IMR-90 (cell line): ENCODE data around the gene AGBL5. TPM values are rescaled to one million over a fixed set of nuclear protein-coding genes. Genes with fewer than 3 reads are reported as not detected.

Experiments used
- ATAC-seq: fragments of 200-7000 bp; cut with Tn5 transposase; 2 replicates; pipeline ENCODE4 v1.9.1; 2020; ENCODE audit warnings: low read depth, mild to moderate bottlenecking, moderate library complexity
- BruUV-seq: library from RNA; stranded (reverse); fragments of 400-500 nt; replicated peaks from 2 replicates; lab custom pipeline; 2021; lab: Mats Ljungman, UMichigan
- CTCF ChIA-PET: fragments of 300-600 bp; formaldehyde crosslinking; extraction: SDS; loops from one replicate; lab custom pipeline; 2021; ENCODE audit warnings: antibody characterized with exemption; lab: Yijun Ruan, JAX
- POLR2A ChIA-PET: fragments of 300-600 bp; sonication (Branson Sonifier 250); formaldehyde crosslinking; loops from one replicate; lab custom pipeline; 2022; ENCODE audit warnings: antibody characterized with exemption; ENCODE audit not compliant: unreplicated experiment; lab: Charles Lee
- DNase-seq: peaks from one replicate; pipeline ENCODE4 v3.0.0; 2013
- H2AFZ ChIP-seq: replicated peaks from 2 replicates; pipeline ENCODE3; 2013; ENCODE audit warnings: low read length, mild to moderate bottlenecking; ENCODE audit not compliant: poor library complexity
- H2AK5ac ChIP-seq: 2 replicates; pipeline ENCODE4 v1.6.1; 2013; ENCODE audit warnings: low read depth, low read length, inconsistent platforms
- H2AK9ac ChIP-seq: replicated peaks from 2 replicates; pipeline ENCODE3; 2013; ENCODE audit warnings: mild to moderate bottlenecking, low read depth, low read length, moderate library complexity; ENCODE audit not compliant: poor library complexity
- H2BK120ac ChIP-seq: 2 replicates; pipeline ENCODE4 v1.6.1; 2013; ENCODE audit warnings: low read depth, low read length, inconsistent platforms
- H2BK15ac ChIP-seq: 3 replicates; pipeline ENCODE4 v1.6.1; 2013; ENCODE audit warnings: low read depth, low read length, inconsistent platforms
- H2BK20ac ChIP-seq: 2 replicates; pipeline ENCODE4 v1.6.1; 2013; ENCODE audit warnings: low read depth, mild to moderate bottlenecking, inconsistent platforms, low read length, moderate library complexity
- H2BK5ac ChIP-seq: 2 replicates; pipeline ENCODE4 v1.6.1; 2013; ENCODE audit warnings: mild to moderate bottlenecking, low read depth, low read length, inconsistent platforms; ENCODE audit not compliant: poor library complexity, severe bottlenecking
- H3K14ac ChIP-seq: replicated peaks from 2 replicates; pipeline ENCODE4 v1.6.1; 2013; ENCODE audit warnings: low read depth, low read length, inconsistent platforms
- H3K18ac ChIP-seq: 2 replicates; pipeline ENCODE4 v1.6.1; 2013; ENCODE audit warnings: low read depth, low read length, control low read depth
- H3K23ac ChIP-seq: 2 replicates; pipeline ENCODE4 v1.6.1; 2013; ENCODE audit warnings: low read depth, low read length, inconsistent platforms
- H3K27ac ChIP-seq: 2 replicates; pipeline ENCODE4 v1.5.1; 2013; ENCODE audit warnings: mild to moderate bottlenecking, control low read depth, low read length; ENCODE audit not compliant: insufficient read depth
- H3K27me3 ChIP-seq: 2 replicates; pipeline ENCODE4 v1.6.1; 2013; ENCODE audit warnings: low read length; ENCODE audit not compliant: control insufficient read depth, insufficient read depth
- H3K36me3 ChIP-seq: 2 replicates; pipeline ENCODE4 v1.6.1; 2013; ENCODE audit warnings: low read length, mixed read lengths; ENCODE audit not compliant: control insufficient read depth, insufficient read depth
- H3K4ac ChIP-seq: 2 replicates; pipeline ENCODE4 v1.6.1; 2013; ENCODE audit warnings: low read depth, low read length, inconsistent platforms
- H3K4me1 ChIP-seq: 2 replicates; pipeline ENCODE4 v1.6.1; 2013; ENCODE audit warnings: low read length, mixed read lengths; ENCODE audit not compliant: control insufficient read depth, insufficient read depth
- H3K4me2 ChIP-seq: 2 replicates; pipeline ENCODE4 v1.6.1; 2013; ENCODE audit warnings: low read depth, mild to moderate bottlenecking, control low read depth, low read length, moderate library complexity
- H3K4me3 ChIP-seq: 2 replicates; pipeline ENCODE4 v1.5.1; 2013; ENCODE audit warnings: low read depth, mild to moderate bottlenecking, control low read depth, low read length, moderate library complexity; ENCODE audit not compliant: insufficient read depth
- H3K56ac ChIP-seq: 2 replicates; pipeline ENCODE4 v1.6.1; 2013; ENCODE audit warnings: low read length, inconsistent platforms; ENCODE audit not compliant: insufficient read depth; ENCODE audit errors: extremely low read depth
- H3K79me1 ChIP-seq, 2 experiments: 2 replicates each; pipeline ENCODE4 v1.6.1; 2013; ENCODE audit warnings: low read length in 2 of 2, inconsistent platforms in 1 of 2, low read depth in 1 of 2
- H3K9ac ChIP-seq: 2 replicates; pipeline ENCODE4 v1.6.1; 2013; ENCODE audit warnings: low read depth, low read length, control low read depth
- H3K9me1 ChIP-seq: 2 replicates; pipeline ENCODE4 v1.6.1; 2013; ENCODE audit warnings: low read length, inconsistent platforms; ENCODE audit not compliant: insufficient read depth
- H3K9me3 ChIP-seq: 2 replicates; pipeline ENCODE4 v1.6.1; 2013; ENCODE audit warnings: low read length; ENCODE audit not compliant: control insufficient read depth, insufficient read depth
- H4K20me1 ChIP-seq: 2 replicates; pipeline ENCODE4 v1.6.1; 2013; ENCODE audit warnings: low read length, inconsistent platforms; ENCODE audit not compliant: insufficient read depth
- H4K5ac ChIP-seq: 2 replicates; pipeline ENCODE4 v1.6.1; 2013; ENCODE audit warnings: mild to moderate bottlenecking, low read depth, low read length, control low read depth
- H4K8ac ChIP-seq, 2 experiments: 2 replicates each; pipeline ENCODE4 v1.6.1; 2013; ENCODE audit warnings: low read depth in 2 of 2, low read length in 2 of 2, control low read depth in 1 of 2, inconsistent platforms in 1 of 2
- H4K91ac ChIP-seq: 2 replicates; pipeline ENCODE4 v1.6.1; 2013; ENCODE audit warnings: low read depth, low read length, inconsistent platforms; ENCODE audit not compliant: insufficient read depth
- BHLHE40 ChIP-seq: fragments of 150-350 bp; IDR thresholded peaks from 2 replicates; pipeline ENCODE4 v1.6.1; 2016; ENCODE audit warnings: mild to moderate bottlenecking, low read depth, low read length
- CEBPB ChIP-seq: IDR thresholded peaks from 2 replicates; pipeline ENCODE4 v1.6.1; 2012; ENCODE audit warnings: low read depth, low read length, improper control_type of control experiment
- CHD1 ChIP-seq: IDR thresholded peaks from 2 replicates; pipeline ENCODE4 v1.6.1; 2012; ENCODE audit warnings: low read depth, low read length, improper control_type of control experiment
- ELK1 ChIP-seq: fragments of 150-350 bp; IDR thresholded peaks from 2 replicates; pipeline ENCODE4 v1.6.1; 2016; ENCODE audit warnings: low read depth, mild to moderate bottlenecking, low read length, moderate library complexity, borderline replicate concordance
- FOS ChIP-seq: fragments of 150-350 bp; IDR thresholded peaks from 2 replicates; pipeline ENCODE4 v1.6.1; 2016; ENCODE audit warnings: low read depth, low read length
- MAZ ChIP-seq: IDR thresholded peaks from 2 replicates; pipeline ENCODE4 v1.6.1; 2012; ENCODE audit warnings: low read depth, mild to moderate bottlenecking, low read length, improper control_type of control experiment, moderate library complexity, borderline replicate concordance
- MXI1 ChIP-seq: IDR thresholded peaks from 2 replicates; pipeline ENCODE4 v1.6.1; 2012; ENCODE audit warnings: low read depth, mild to moderate bottlenecking, low read length, moderate library complexity, borderline replicate concordance
- NFE2L2 ChIP-seq: fragments of 150-350 bp; IDR thresholded peaks from 2 replicates; pipeline ENCODE4 v1.6.1; 2016; ENCODE audit warnings: low read depth, mild to moderate bottlenecking, low read length
- RAD21 ChIP-seq: IDR thresholded peaks from 2 replicates; pipeline ENCODE4 v1.6.1; 2012; ENCODE audit warnings: low read length, improper control_type of control experiment
- RCOR1 ChIP-seq: IDR thresholded peaks from 2 replicates; pipeline ENCODE4 v1.6.1; 2012; ENCODE audit warnings: mild to moderate bottlenecking, low read length, improper control_type of control experiment; ENCODE audit not compliant: insufficient replicate concordance
- SMC3 ChIP-seq: fragments of 150-350 bp; IDR thresholded peaks from 2 replicates; pipeline ENCODE4 v1.6.1; 2016; ENCODE audit warnings: low read depth, mild to moderate bottlenecking, antibody characterized with exemption, low read length, moderate library complexity
- WGBS, 2 experiments: methylation state at CpG; one replicate each; pipeline versions ENCODE4 v1.1.5 to v1.1.7; 2013; ENCODE audit warnings: missing lambda C conversion rate in 2 of 2; ENCODE audit not compliant: insufficient read length in 1 of 2; ENCODE audit errors: extremely low coverage in 2 of 2; 5-methylcytosine and 5-hydroxymethylcytosine counted together
- dilution Hi-C: fragments of 300-500 bp; cut with HindIII; formaldehyde crosslinking; loops from one replicate; pipeline ENCODE4 v1.14.3; 2018; ENCODE audit warnings: low sequenced_read_pairs; ENCODE audit not compliant: unreplicated experiment
- in situ Hi-C: fragments of 300-500 bp; cut with MboI; formaldehyde crosslinking; loops from 3 replicates; pipeline ENCODE4 v1.14.3; 2019; ENCODE audit warnings: low sequenced_read_pairs, inconsistent platforms, mixed read lengths
- intact Hi-C: fragments of 100-400 bp; cut with micrococcal nuclease; formaldehyde crosslinking; loops from 2 replicates; pipeline ENCODE4 v1.10.0; 2022
- polyA plus RNA-seq, 3 experiments: library from polyadenylated mRNA; depleted of rRNA; stranded (reverse); fragments of >200 nt; gene quantifications; 2 replicates each; pipeline ENCODE4 v1.2.3, GENCODE V29; 2012; ENCODE audit warnings: low replicate concordance in 1 of 3
- total RNA-seq: library from RNA; depleted of rRNA; stranded (reverse); fragments of >200 nt; gene quantifications from 2 replicates; pipeline ENCODE4 v1.2.3, GENCODE V29; 2012
- TF ChIP-seq, protein P1 (sequence below): fragments of 150-350 bp; IDR thresholded peaks from 2 replicates; pipeline ENCODE4 v1.6.1; 2017; ENCODE audit warnings: mild to moderate bottlenecking, antibody characterized with exemption, low read length, low read depth

Gene AGBL5
- total and polyA plus RNA-seq, 2 of the 4 experiments (the other 2 are of a cell fraction): 19.0 to 26.2 TPM

DNA sequence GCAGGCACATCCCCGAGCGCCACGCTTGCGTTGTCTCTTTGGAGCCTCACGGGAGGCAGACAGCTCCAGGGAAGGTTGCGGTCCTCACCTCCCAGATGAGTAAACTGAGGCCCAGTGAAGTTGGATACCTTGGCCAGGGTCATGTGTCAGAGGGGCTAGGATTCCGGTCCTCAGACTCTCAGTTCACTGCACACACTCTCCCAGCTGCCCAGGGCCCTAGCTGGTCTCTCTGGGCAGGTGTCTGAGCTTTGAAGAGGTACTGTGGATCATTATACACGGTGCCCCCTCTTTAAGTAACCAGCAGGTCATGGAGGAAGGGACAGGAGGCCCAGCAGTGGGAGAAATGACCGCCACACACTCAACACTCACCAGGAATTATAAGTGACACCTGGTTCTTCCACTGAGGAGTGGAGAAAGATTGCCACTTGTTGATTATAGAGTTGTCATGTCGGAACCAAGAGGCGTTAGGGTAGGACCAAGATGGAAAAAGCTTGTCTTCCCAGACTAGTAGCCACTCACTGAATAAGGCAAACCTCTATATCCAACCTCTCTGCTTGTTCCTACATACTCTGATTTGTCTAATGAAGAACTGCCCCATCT is 18.1 kb upstream of the AGBL5 start (continued):
- TF ChIP-seq MXI1: no peak

GRCh38 chr2:27038012-27038411 is 13.5 kb upstream of the AGBL5 start:
- WGBS, 2 experiments: 92% methylated on average over 2 of the region's 6 CpGs; no CpG with 5 or more reads in 1 of the 2 experiments
- H3K79me1 ChIP-seq: peaks cover 29 to 66% of the 10 kb centered on the region in 2 experiments
- CTCF ChIA-PET: interaction anchor here (0.6 to 1.1 kb wide), 2 partner anchors 21 to 193 kb away, joined by 3 to 4 read pairs; no protein-coding TSS in a partner anchor
- POLR2A ChIA-PET: no interaction called here
- H4K91ac ChIP-seq: no peak overlapping the region
- ATAC-seq (no peak), DNase-seq (no peak)
- H3K23ac ChIP-seq: no peak overlapping the region
- H3K27ac ChIP-seq: no peak overlapping the region
- H2AFZ ChIP-seq: no peak overlapping the region
- H3K36me3 ChIP-seq: peaks cover 76% of the 10 kb centered on the region
- no peak overlapping the region for H3K9ac ChIP-seq
- H2AK9ac ChIP-seq: no peak overlapping the region
- no peak overlapping the region for H2AK5ac ChIP-seq
- intact Hi-C loops: no loop called here
- H3K9me1 ChIP-seq: peaks cover 13% of the 10 kb centered on the region
- in situ Hi-C loops: no loop called here
- H3K14ac ChIP-seq: no peak overlapping the region
- TF ChIP-seq BHLHE40 (no peak), FOS (no peak), SMC3 (no peak), MAZ (no peak), RAD21 (no peak), CEBPB (no peak), NFE2L2 (no peak), CHD1 (no peak), RCOR1 (no peak), ELK1 (no peak)
- TF ChIP-seq, protein P1, sequence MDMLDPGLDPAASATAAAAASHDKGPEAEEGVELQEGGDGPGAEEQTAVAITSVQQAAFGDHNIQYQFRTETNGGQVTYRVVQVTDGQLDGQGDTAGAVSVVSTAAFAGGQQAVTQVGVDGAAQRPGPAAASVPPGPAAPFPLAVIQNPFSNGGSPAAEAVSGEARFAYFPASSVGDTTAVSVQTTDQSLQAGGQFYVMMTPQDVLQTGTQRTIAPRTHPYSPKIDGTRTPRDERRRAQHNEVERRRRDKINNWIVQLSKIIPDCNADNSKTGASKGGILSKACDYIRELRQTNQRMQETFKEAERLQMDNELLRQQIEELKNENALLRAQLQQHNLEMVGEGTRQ: no peak
- no peak overlapping the region for H2BK15ac ChIP-seq
- no peak overlapping the region for H3K56ac ChIP-seq
- dilution Hi-C loops: no loop called here
- H4K20me1 ChIP-seq: peaks cover 38% of the 10 kb centered on the region
- no peak overlapping the region for H2BK5ac ChIP-seq
- H3K18ac ChIP-seq: no peak overlapping the region
- no peak overlapping the region for H3K4me3 ChIP-seq
- no peak overlapping the region for H3K4ac ChIP-seq
- H3K27me3 ChIP-seq: no peaks in the 10 kb centered on the region
- no peak overlapping the region for H3K4me2 ChIP-seq
- no peak overlapping the region for H4K5ac ChIP-seq
- peaks cover 7% of the 10 kb centered on the region for H3K4me1 ChIP-seq
- H3K9me3 ChIP-seq: no peaks in the 10 kb centered on the region
- H2BK20ac ChIP-seq: no peak overlapping the region
- no peak overlapping the region for H2BK120ac ChIP-seq
- no peak overlapping the region for H4K8ac ChIP-seq
- BruUV-seq: no TSS peak
